K562 (cell line): Measurements from ENCODE around the gene RGR. TPM values are rescaled to one million over a fixed set of nuclear protein-coding genes. Genes with fewer than 3 reads are reported as not detected.
A peak's percentile ranks its signal among the peaks of the same experiment; 100 is the strongest.

ENCODE experiments used
- ATAC-seq: fragments of 200-7000 bp; cut with Tn5 transposase; 3 replicates; pipeline ENCODE4 v1.9.1; 2020; ENCODE audit warnings: moderate library complexity
- BruUV-seq: library from RNA; stranded (reverse); fragments of 400-500 nt; replicated peaks from 2 replicates; lab custom pipeline; 2021; lab: Mats Ljungman, UMichigan
- CTCF ChIA-PET: fragments of 300-600 bp; formaldehyde crosslinking; extraction: SDS; loops from one replicate; lab custom pipeline; 2021; ENCODE audit warnings: low intra/inter-chr PET ratio; lab: Yijun Ruan, JAX
- POLR2A ChIA-PET: fragments of 300-600, 350-650 bp; sonication (Branson Sonifier 250); formaldehyde crosslinking; extraction: SDS; loops from one replicate; lab custom pipeline; 2021; ENCODE audit warnings: antibody characterized with exemption, inconsistent platforms; lab: Yijun Ruan, JAX
- DNase-seq, 4 experiments: peaks; one replicate each; pipeline versions ENCODE4 v3.0.0 to v3.0.0-alpha.2; 2011 to 2018; ENCODE audit warnings: low spot score in 3 of 4, mixed read lengths in 3 of 4; ENCODE audit errors: extremely low read depth in 1 of 4
- FAIRE-seq: peaks from 2 replicates; lab custom pipeline; 2011; peaks lifted over from hg19 to GRCh38; lab: Jason Lieb, UNC
- H2AFZ ChIP-seq: 2 replicates; pipeline ENCODE4 v1.6.0; 2011; ENCODE audit warnings: low read depth, low read length, control low read depth, inconsistent platforms
- H3K27ac ChIP-seq: fragments of 200-600 bp; 3 replicates; pipeline ENCODE4 v1.8.0; 2011; ENCODE audit warnings: low read depth, mild to moderate bottlenecking, control low read depth, inconsistent platforms, low read length, moderate library complexity, mixed read lengths; ENCODE audit errors: extremely low read depth
- H3K27me3 ChIP-seq, 2 experiments: fragments of 300-600 bp in 1 of 2; 2 replicates in 1 of 2; 3 replicates in 1 of 2; pipeline versions ENCODE4 v1.6.0 to v1.8.0; 2011; ENCODE audit warnings: inconsistent platforms in 2 of 2, low read length in 2 of 2, mild to moderate bottlenecking in 1 of 2, mixed read lengths in 1 of 2, moderate library complexity in 1 of 2; ENCODE audit not compliant: control insufficient read depth in 2 of 2, insufficient read depth in 2 of 2
- H3K36me3 ChIP-seq: fragments of 300-600 bp; 3 replicates; pipeline ENCODE4 v1.8.0; 2011; ENCODE audit warnings: mild to moderate bottlenecking, low read length, inconsistent platforms; ENCODE audit not compliant: control insufficient read depth, insufficient read depth
- H3K4me1 ChIP-seq, 2 experiments: fragments of 200-600 bp in 1 of 2; replicated peaks in 1 of 2; 2 replicates in 1 of 2; 3 replicates in 1 of 2; pipeline versions ENCODE4 v1.5.1 to v1.8.0; 2011; ENCODE audit warnings: inconsistent platforms in 2 of 2, low read length in 2 of 2, mild to moderate bottlenecking in 1 of 2, mixed read lengths in 1 of 2, moderate library complexity in 1 of 2; ENCODE audit not compliant: control insufficient read depth in 2 of 2, insufficient read depth in 2 of 2
- H3K4me2 ChIP-seq: 2 replicates; pipeline ENCODE4 v1.6.1; 2011; ENCODE audit warnings: low read length, control low read depth, inconsistent platforms, mixed read lengths; ENCODE audit not compliant: insufficient read depth
- H3K4me3 ChIP-seq: fragments of 200-600 bp; sonication (generic), shearing (Covaris generic); 2 replicates; pipeline ENCODE4 v1.5.1; 2016; ENCODE audit warnings: control low read depth, inconsistent platforms
- H3K79me2 ChIP-seq: fragments of 200-600 bp; 3 replicates; pipeline ENCODE4 v1.8.0; 2011; ENCODE audit warnings: low read length, inconsistent platforms; ENCODE audit not compliant: control insufficient read depth, insufficient read depth
- H3K9ac ChIP-seq, 2 experiments: 2 replicates each; pipeline versions ENCODE4 v1.6.0 to v1.6.1; 2011; ENCODE audit warnings: low read depth in 2 of 2, low read length in 2 of 2, control low read depth in 1 of 2, inconsistent platforms in 1 of 2, mild to moderate bottlenecking in 1 of 2, mixed read lengths in 1 of 2; ENCODE audit not compliant: insufficient read depth in 1 of 2
- H3K9me1 ChIP-seq: one replicate; pipeline ENCODE4 v1.6.0; 2011; ENCODE audit warnings: inconsistent platforms, mild to moderate bottlenecking, low read length, moderate library complexity; ENCODE audit not compliant: control insufficient read depth, insufficient read depth
- H3K9me3 ChIP-seq: replicated peaks from 2 replicates; pipeline ENCODE4 v1.5.1; 2011; ENCODE audit warnings: low read depth, low read length, inconsistent platforms; ENCODE audit not compliant: control insufficient read depth, insufficient read depth
- H4K20me1 ChIP-seq: replicated peaks from 2 replicates; pipeline ENCODE4 v1.6.1; 2011; ENCODE audit warnings: low read length, inconsistent platforms, mixed read lengths; ENCODE audit not compliant: control insufficient read depth, insufficient read depth
- CC2D1A ChIP-seq: fragments of 450-650 bp; IDR thresholded peaks from 2 replicates; pipeline ENCODE4 v1.6.1; 2017; ENCODE audit warnings: mild to moderate bottlenecking
- HCFC1 ChIP-seq: IDR thresholded peaks from 2 replicates; pipeline ENCODE4 v1.6.1; 2012; ENCODE audit warnings: low read depth, low read length, improper control_type of control experiment
- L3MBTL2 ChIP-seq: fragments of 450-650 bp; IDR thresholded peaks from 2 replicates; pipeline ENCODE4 v1.6.1; 2016; ENCODE audit warnings: mild to moderate bottlenecking, moderate library complexity
- RBM14 ChIP-seq: fragments of 200-400 bp; formaldehyde crosslinking; IDR thresholded peaks from 2 replicates; pipeline ENCODE4 v1.6.1; 2018; ENCODE audit warnings: low read depth, mild to moderate bottlenecking, low read length, moderate library complexity, borderline replicate concordance; ENCODE audit not compliant: insufficient read depth
- SNAPC5 ChIP-seq: fragments of 250-450 bp; sonication (Bioruptor Pico); IDR thresholded peaks from 2 replicates; pipeline ENCODE4 v1.8.0; 2021; ENCODE audit warnings: moderate library complexity, mild to moderate bottlenecking, inconsistent platforms
- TBL1XR1 ChIP-seq, 2 experiments: IDR thresholded peaks; 2 replicates each; pipeline ENCODE4 v1.6.1; 2012; ENCODE audit warnings: improper control_type of control experiment in 2 of 2, low read length in 2 of 2, mild to moderate bottlenecking in 1 of 2
- TFAP4 ChIP-seq: sonication (generic); formaldehyde crosslinking; IDR thresholded peaks from 2 replicates; pipeline ENCODE4 v1.8.0; 2022; ENCODE audit warnings: missing genetic modification reagents, mild to moderate bottlenecking, moderate library complexity, borderline replicate concordance
- ZNF445 ChIP-seq: fragments of 250-450 bp; sonication (Bioruptor Pico); IDR thresholded peaks from 2 replicates; pipeline ENCODE4 v1.4.0; 2020; ENCODE audit warnings: low read depth, mild to moderate bottlenecking, moderate library complexity
- WGBS: fragments of 100-300 bp; shearing (Covaris generic); methylation state at CpG from one replicate; pipeline ENCODE4 v1.1.6; 2016; ENCODE audit warnings: low coverage, mixed read lengths; ENCODE audit not compliant: insufficient coverage; ENCODE audit errors: missing lambda C conversion rate; 5-methylcytosine and 5-hydroxymethylcytosine counted together
- in situ Hi-C: fragments of 300-500 bp; cut with MboI; formaldehyde crosslinking; loops from 4 replicates; pipeline ENCODE4 v1.15.0; 2018; ENCODE audit warnings: inconsistent platforms, mixed read lengths
- intact Hi-C: fragments of 100-400 bp; cut with micrococcal nuclease; formaldehyde crosslinking; loops from 2 replicates; pipeline ENCODE4 v1.14.2; 2022
- polyA plus RNA-seq, 8 experiments: library from polyadenylated mRNA; depleted of rRNA in 4 of 8; stranded (reverse) in 5 of 8; unstranded in 3 of 8; fragments of >200 nt; fragmentation: Nextera tagmentation in 2 of 8; fragmentation: Illumina TruSeq in 1 of 8; extraction: Ambion mirVana in 2 of 8; extraction: Trizol in 1 of 8; gene quantifications; 2 replicates each; pipeline versions ENCODE4 v1.2.1 to v1.2.3, GENCODE V29; 2011 to 2014; ENCODE audit warnings: inconsistent platforms in 1 of 8, missing spikeins in 1 of 8
- total RNA-seq, 7 experiments: library from RNA; depleted of rRNA in 6 of 7; stranded (reverse); fragments of >200 nt in 6 of 7; fragmentation: Illumina TruSeq in 2 of 7; extraction: Trizol in 2 of 7; gene quantifications; 2 replicates each; pipeline versions ENCODE4 v1.2.1 to v1.2.3, GENCODE V29; 2011 to 2021; ENCODE audit warnings: low replicate concordance in 1 of 7
- TF ChIP-seq, protein P1 (sequence below), 2 experiments: fragments of 450-650 bp; formaldehyde crosslinking in 1 of 2; IDR thresholded peaks; 2 replicates each; pipeline versions ENCODE4 v1.4.0 to v1.6.1; 2014 to 2020; ENCODE audit warnings: mild to moderate bottlenecking in 2 of 2, borderline replicate concordance in 1 of 2, low read depth in 1 of 2

Gene RGR
- total and polyA plus RNA-seq, 9 of the 15 experiments (the other 6 are each of a cell fraction or from before 2014, with no cell fraction given) = not detected

DNA sequence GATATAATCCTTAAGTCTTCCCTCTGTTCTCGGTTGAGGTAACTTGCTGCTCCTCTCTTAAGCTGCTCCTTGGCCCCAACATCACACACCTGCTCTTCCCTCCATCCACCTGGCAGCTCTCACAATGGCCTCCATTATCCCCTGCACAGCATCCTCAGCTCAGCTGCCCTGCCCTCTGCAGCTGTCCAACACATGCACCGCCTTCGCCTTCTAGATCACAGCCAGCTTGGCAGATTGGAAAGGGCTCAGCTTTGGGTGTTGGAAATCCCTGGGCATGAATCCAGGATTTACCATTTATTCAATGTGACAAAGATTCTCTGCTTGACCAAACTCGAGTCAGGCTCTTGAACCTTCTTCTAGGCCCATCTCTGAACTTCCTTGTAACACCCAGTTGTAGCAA is 20.6 kb downstream of the RGR start (continued):
- no peak for TF ChIP-seq SNAPC5 (CRISPR knock-in tag)

DNA sequence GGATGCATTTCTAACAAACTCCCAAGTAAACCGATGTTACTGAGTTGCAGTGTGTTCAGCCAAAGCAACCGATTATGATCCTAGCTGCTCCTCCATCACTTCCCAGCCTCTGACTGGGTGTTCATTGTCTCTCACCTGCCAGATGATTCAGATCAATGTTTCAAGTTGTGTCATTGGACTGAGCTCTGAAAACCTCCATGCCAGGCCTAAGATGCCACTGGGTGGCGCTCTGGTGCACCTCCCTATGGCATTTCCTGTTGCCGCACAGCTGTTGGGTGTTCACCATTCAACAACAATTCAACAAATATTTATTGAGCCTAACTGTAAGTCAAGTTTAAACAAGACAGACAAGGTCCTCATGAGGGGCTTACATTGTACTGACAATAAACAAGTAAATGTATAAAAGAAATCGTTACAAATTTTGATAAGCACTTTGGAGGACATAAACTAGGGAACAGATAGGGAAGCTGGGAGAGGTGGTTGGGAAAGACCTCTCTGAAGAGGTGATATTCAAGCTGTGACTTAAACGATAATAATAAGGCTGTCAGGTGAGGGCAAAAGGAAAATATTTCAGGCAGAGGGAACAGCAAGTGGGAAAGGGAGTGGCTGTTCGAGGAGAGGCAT is 22.8 kb downstream of the RGR start:
- POLR2A ChIA-PET = interaction anchor here (0.6 to 1.8 kb wide), 5 partner anchors 8 to 246 kb away, joined by 3 to 6 read pairs (median 3); no protein-coding TSS in a partner anchor
- Histone ChIP-seq H3K4me1 (no peaks in the 10 kb centered on the region), H4K20me1 (no peaks in the 10 kb centered on the region; the same call in 1 of the 2 replicates), H3K9ac (no peak overlapping the region), H3K27me3 (peaks cover 0 to 21% of the 10 kb centered on the region in 2 experiments; a peak in 2 of 5 replicates), H2AFZ (peak overlapping the region; percentile 25; the same call in 1 of the 2 replicates), H3K9me1 (no peaks in the 10 kb centered on the region), H3K27ac (no peak overlapping the region), H3K9me3 (no peaks in the 10 kb centered on the region), H3K79me2 (no peaks in the 10 kb centered on the region), H3K4me2 (peak overlapping the region; percentile 8; the same call in 1 of the 2 replicates), H3K4me3 (no peak overlapping the region), H3K36me3 (no peaks in the 10 kb centered on the region)
- peak; percentile 82 for ATAC-seq
- CTCF ChIA-PET = interaction anchor here (1.2 to 6.4 kb wide), 2 partner anchors 107 to 271 kb away, joined by 3 to 97 read pairs; no protein-coding TSS in a partner anchor
- peak; percentile 38 to 75 (median 53) for DNase-seq
- WGBS = 5% methylated on average over 7 of the region's 7 CpGs
- in situ Hi-C loops = loop anchor here (5.0 kb wide), 2 partner anchors 60 to 275 kb away; partner anchors contain the start of gene CCSER2
- peak; percentile 85 for FAIRE-seq
- intact Hi-C loops = loop anchor here (5.0 kb wide), 2 partner anchors 35 to 60 kb away; partner anchors contain the start of gene CCSER2
- BruUV-seq = no TSS peak
- TF ChIP-seq, protein P1, sequence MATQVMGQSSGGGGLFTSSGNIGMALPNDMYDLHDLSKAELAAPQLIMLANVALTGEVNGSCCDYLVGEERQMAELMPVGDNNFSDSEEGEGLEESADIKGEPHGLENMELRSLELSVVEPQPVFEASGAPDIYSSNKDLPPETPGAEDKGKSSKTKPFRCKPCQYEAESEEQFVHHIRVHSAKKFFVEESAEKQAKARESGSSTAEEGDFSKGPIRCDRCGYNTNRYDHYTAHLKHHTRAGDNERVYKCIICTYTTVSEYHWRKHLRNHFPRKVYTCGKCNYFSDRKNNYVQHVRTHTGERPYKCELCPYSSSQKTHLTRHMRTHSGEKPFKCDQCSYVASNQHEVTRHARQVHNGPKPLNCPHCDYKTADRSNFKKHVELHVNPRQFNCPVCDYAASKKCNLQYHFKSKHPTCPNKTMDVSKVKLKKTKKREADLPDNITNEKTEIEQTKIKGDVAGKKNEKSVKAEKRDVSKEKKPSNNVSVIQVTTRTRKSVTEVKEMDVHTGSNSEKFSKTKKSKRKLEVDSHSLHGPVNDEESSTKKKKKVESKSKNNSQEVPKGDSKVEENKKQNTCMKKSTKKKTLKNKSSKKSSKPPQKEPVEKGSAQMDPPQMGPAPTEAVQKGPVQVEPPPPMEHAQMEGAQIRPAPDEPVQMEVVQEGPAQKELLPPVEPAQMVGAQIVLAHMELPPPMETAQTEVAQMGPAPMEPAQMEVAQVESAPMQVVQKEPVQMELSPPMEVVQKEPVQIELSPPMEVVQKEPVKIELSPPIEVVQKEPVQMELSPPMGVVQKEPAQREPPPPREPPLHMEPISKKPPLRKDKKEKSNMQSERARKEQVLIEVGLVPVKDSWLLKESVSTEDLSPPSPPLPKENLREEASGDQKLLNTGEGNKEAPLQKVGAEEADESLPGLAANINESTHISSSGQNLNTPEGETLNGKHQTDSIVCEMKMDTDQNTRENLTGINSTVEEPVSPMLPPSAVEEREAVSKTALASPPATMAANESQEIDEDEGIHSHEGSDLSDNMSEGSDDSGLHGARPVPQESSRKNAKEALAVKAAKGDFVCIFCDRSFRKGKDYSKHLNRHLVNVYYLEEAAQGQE (IDR thresholded peaks at IDR 0.05; ENCODE audit: borderline replicate concordance) = peak; percentile 83
- TF ChIP-seq, protein P1 (CRISPR knock-in tag; IDR thresholded peaks at IDR 0.05; ENCODE audit: low read depth) = no peak
- TF ChIP-seq ZNF445 = no peak
- TF ChIP-seq HCFC1 = peak; percentile 37; the same call in 1 of the 2 replicates
- peak; percentile 27; the same call in 1 of the 2 replicates for TF ChIP-seq L3MBTL2
- 0 out of 4 replicates have a peak, but pooled peaks of 1 of the 2 experiments have one; percentile 26 for TF ChIP-seq TBL1XR1 (IDR thresholded peaks at IDR 0.05; ENCODE audit: low read length in 2 of 2)
- TF ChIP-seq TFAP4 (CRISPR knock-in tag) = peak; percentile 95
- TF ChIP-seq CC2D1A = 0 out of 2 replicates have a peak, but pooled peaks have one; percentile 32
- TF ChIP-seq RBM14 = no peak
